HG03469 (cell line): ENCODE measurements around the gene SMARCA2.
A peak's percentile ranks its signal among the peaks of the same experiment; 100 is the strongest.

Experiments
- ATAC-seq: cut with Tn5 transposase; IDR thresholded peaks from one replicate; pipeline ENCODE4 v1.9.1; 2021; ENCODE audit warnings: mild to moderate bottlenecking, moderate library complexity, moderate number of reproducible peaks; ENCODE audit not compliant: unreplicated experiment

SMARCA2 gene

GRCh38 chr9:2164268-2164667 is 149.1 kb downstream of the SMARCA2 start:
- no peak for ATAC-seq

GRCh38 chr9:2166203-2166602 is 151.1 kb downstream of the SMARCA2 start:
- ATAC-seq, result no peak

- no peak for ATAC-seq
These were observed 153.9 kb downstream of the SMARCA2 start for GRCh38 chr9:2169035-2169434.

GRCh38 chr9:2170722-2171121 is 155.6 kb downstream of the SMARCA2 start:
- ATAC-seq, result no peak

GRCh38 chr9:2173170-2173569 is 158.0 kb downstream of the SMARCA2 start:
- no peak for ATAC-seq

GRCh38 chr9:2173861-2174260 is 158.7 kb downstream of the SMARCA2 start:
- no peak for ATAC-seq

GRCh38 chr9:2174306-2174705 is 159.2 kb downstream of the SMARCA2 start:
- ATAC-seq, result no peak

- no peak for ATAC-seq
These were observed 159.8 kb downstream of the SMARCA2 start for GRCh38 chr9:2174911-2175310.

GRCh38 chr9:2177121-2177520 is 162.0 kb downstream of the SMARCA2 start:
- ATAC-seq, result no peak

GRCh38 chr9:2178034-2178734 is 163.0 kb downstream of the SMARCA2 start:
- no peak for ATAC-seq

GRCh38 chr9:2179567-2179966 is 164.4 kb downstream of the SMARCA2 start:
- peak; percentile 44 for ATAC-seq

- ATAC-seq, result no peak
These were observed 165.0 kb downstream of the SMARCA2 start for GRCh38 chr9:2180154-2180553.

GRCh38 chr9:2180704-2181103 is 165.6 kb downstream of the SMARCA2 start:
- no peak for ATAC-seq

- no peak for ATAC-seq
These were observed 166.6 kb downstream of the SMARCA2 start for GRCh38 chr9:2181792-2182191.

- ATAC-seq, result no peak
These were observed 175.9 kb downstream of the SMARCA2 start for GRCh38 chr9:2190939-2191608.

- no peak for ATAC-seq
These were observed 176.4 kb downstream of the SMARCA2 start for GRCh38 chr9:2191609-2191972.

- ATAC-seq, result no peak
These were observed 177.3 kb downstream of the SMARCA2 start for GRCh38 chr9:2192356-2192979.

- ATAC-seq, result no peak
These were observed 178.4 kb downstream of the SMARCA2 start for GRCh38 chr9:2193552-2193951.

GRCh38 chr9:2195211-2195610 is 180.1 kb downstream of the SMARCA2 start:
- ATAC-seq, result no peak

- no peak for ATAC-seq
These were observed 181.6 kb downstream of the SMARCA2 start for GRCh38 chr9:2196757-2197156.

- no peak for ATAC-seq
These were observed 183.9 kb downstream of the SMARCA2 start for GRCh38 chr9:2198956-2199635.
